GM12801 (cell line): ENCODE data around the gene EDEM3.

Experiments used
- CTCF ChIP-seq: IDR thresholded peaks from one replicate; pipeline ENCODE4 v1.5.1; 2011; ENCODE audit warnings: control low read depth; ENCODE audit not compliant: insufficient read length; ENCODE audit errors: extremely low read depth

EDEM3 gene

GRCh38 chr1:184755226-184756065 lies 788 bp upstream of the EDEM3 start:
- TF ChIP-seq CTCF, result no peak

- no peak for TF ChIP-seq CTCF
Measured at GRCh38 chr1:184753608-184754475, 816 bp downstream of the EDEM3 start.

GRCh38 chr1:184753117-184753516 lies 1.5 kb downstream of the EDEM3 start:
- no peak for TF ChIP-seq CTCF

- no peak for TF ChIP-seq CTCF
Measured at GRCh38 chr1:184752656-184753055, 2.0 kb downstream of the EDEM3 start.

- no peak for TF ChIP-seq CTCF
Measured at GRCh38 chr1:184748740-184749139, 5.9 kb downstream of the EDEM3 start.

GRCh38 chr1:184747089-184747955 lies 7.3 kb downstream of the EDEM3 start:
- TF ChIP-seq CTCF, result no peak
